OCI-LY1 (cell line): Measurements from ENCODE around the gene CCDC28B.

ENCODE experiments used
- EZH2 ChIP-seq: fragments of 200-600 bp; sonication (generic), shearing (Covaris generic); IDR thresholded peaks from 2 replicates; pipeline ENCODE4 v1.8.0; 2017; ENCODE audit warnings: borderline replicate concordance, mixed run types, mild to moderate bottlenecking, antibody characterized with exemption, low read length, moderate library complexity, mixed read lengths
- TF ChIP-seq, protein P1 (sequence below): fragments of 200-600 bp; sonication (generic), shearing (Covaris generic); IDR thresholded peaks from 2 replicates; pipeline ENCODE4 v1.5.1; 2017; ENCODE audit warnings: mild to moderate bottlenecking, antibody characterized with exemption, low read length, moderate library complexity, mixed read lengths

- TF ChIP-seq, protein P1, sequence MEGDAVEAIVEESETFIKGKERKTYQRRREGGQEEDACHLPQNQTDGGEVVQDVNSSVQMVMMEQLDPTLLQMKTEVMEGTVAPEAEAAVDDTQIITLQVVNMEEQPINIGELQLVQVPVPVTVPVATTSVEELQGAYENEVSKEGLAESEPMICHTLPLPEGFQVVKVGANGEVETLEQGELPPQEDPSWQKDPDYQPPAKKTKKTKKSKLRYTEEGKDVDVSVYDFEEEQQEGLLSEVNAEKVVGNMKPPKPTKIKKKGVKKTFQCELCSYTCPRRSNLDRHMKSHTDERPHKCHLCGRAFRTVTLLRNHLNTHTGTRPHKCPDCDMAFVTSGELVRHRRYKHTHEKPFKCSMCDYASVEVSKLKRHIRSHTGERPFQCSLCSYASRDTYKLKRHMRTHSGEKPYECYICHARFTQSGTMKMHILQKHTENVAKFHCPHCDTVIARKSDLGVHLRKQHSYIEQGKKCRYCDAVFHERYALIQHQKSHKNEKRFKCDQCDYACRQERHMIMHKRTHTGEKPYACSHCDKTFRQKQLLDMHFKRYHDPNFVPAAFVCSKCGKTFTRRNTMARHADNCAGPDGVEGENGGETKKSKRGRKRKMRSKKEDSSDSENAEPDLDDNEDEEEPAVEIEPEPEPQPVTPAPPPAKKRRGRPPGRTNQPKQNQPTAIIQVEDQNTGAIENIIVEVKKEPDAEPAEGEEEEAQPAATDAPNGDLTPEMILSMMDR = no peak
- TF ChIP-seq EZH2 = no peak
Observed at GRCh38 chr1:32199717-32200072, 700 bp upstream of the CCDC28B start.
